OCI-LY7 (cell line): ENCODE measurements around the gene SCP2D1.

Experiments used
- CTCF ChIP-seq: fragments of 200-600 bp; sonication (generic); conservative IDR thresholded peaks from 2 replicates; pipeline ENCODE4 v1.5.1; 2014; ENCODE audit warnings: mild to moderate bottlenecking, antibody characterized with exemption, low read length, moderate library complexity, mixed read lengths
- EZH2phosphoT487 ChIP-seq: fragments of 200-600 bp; sonication (generic); IDR thresholded peaks from 2 replicates; pipeline ENCODE4 v1.6.1; 2018; ENCODE audit warnings: low read depth, borderline replicate concordance, mild to moderate bottlenecking, mixed run types, antibody characterized with exemption, low read length, moderate library complexity, mixed read lengths

DNA sequence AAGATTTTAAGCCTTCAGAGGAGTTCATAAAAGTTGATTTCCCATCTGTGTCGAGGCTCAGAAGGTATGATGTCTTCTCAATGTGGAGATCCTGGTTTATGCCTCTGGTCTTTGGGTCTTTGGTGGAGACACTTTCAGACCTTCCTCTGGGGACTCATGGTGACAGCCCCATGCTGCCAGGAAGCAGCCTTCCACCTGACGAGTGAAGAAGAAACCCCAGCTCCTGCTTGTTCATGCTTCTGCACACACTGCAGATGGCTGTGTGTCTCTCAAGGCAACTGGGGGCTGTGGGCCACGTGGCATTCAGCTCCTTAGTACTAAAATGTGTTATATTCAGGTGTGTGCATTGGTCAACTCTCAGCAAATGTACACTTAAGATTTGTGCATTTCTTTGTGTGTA is 4.9 kb upstream of the SCP2D1 start:
- TF ChIP-seq CTCF (no peak), EZH2phosphoT487 (no peak)
